T1000 (cell line): ENCODE measurements around the gene NPLOC4.
A peak's percentile ranks its signal among the peaks of the same experiment; 100 is the strongest.

Source experiments
- DNase-seq: peaks from one replicate; lab custom pipeline; 2025; ENCODE audit warnings: mixed read lengths; lab: John Stamatoyannopoulos, UW

Gene NPLOC4

DNA sequence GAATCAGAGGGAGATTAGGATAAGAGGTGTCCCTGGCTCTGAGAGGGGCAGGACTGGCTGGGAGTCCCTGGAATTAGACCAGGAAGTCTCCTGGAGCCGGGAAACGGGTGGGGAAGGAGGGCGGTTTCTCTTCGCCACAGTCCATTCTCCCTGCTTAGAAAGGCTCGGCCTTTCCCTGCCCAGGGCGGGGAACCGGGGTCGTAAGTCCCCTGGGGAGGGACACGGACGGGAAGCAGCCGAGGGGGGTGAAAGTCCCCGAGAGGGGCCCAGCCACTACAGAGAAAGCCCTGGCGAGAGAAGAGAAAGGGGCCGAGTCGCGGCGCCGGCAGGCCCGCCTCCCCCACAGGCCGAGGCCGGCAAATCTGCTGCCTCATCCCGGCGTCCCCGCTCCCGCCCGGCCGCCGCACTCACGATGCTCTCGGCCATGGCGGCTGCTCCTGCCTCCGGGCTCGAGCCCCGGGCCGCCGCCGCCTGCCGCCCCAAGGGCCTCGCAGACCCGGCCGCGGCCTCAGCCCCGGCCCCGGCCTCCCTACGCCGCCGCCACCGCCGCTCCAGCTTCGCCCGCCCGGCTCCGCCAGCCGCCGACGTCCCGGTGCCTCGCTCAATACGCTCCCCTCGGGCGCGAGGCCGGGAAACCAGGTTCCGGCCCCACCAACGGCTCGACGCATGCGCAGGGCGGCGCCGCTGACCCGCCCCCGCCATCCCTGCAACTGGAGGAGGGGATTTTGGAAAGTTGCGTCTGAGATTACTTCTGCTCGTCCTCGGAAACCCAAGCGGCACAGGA lies at the start of gene NPLOC4, which contains the start of gene TSPAN10:
TSS of gene NPLOC4 (minus strand) at position 608 of the 784 bp plus-strand sequence. CDS start at position 426, 182 bp downstream.
TSS of gene TSPAN10 (plus strand) at position 692 of the 784 bp plus-strand sequence. CDS start 5,217 bp downstream, outside the sequence.
- peak; percentile 80 for DNase-seq

DNA sequence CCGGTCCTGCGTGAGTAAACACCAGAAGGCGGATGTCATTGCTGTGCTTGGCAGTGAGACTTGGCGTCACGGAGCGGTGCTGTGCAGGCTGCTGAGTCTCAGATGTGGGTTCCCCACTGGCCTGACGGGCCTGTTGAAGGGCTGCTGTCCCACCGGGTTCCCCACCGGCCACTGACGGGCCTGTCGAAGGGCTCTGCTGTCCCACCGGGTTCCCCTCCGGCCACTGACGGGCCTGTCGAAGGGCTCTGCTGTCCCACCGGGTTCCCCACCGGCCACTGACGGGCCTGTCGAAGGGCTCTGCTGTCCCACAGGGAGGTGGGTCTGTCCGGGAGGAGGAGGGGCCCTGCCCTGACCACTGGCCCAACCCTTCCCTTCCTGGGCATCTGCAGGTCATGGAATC lies 49.7 kb upstream of the NPLOC4 start:
- DNase-seq: no peak

DNA sequence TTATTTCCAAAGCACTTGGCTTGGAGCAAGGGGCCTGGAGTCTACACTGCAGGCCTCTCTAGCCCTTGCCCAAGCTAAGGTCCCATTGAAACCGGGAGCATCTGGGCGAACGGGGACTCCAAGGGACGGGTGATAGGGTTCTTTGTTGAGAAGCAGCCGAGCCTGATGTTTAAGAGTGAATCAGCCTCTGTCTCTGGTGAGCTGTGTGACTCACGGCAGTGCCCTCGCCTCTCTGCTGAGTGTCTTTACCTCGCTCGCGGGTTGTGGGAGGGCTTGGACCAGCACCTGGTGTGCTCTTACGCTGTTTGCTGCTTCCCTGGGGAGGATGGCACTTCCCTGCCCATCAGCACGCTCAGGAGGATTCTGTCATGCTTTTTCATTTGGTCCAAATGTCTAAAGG lies 48.2 kb upstream of the NPLOC4 start:
- peak; percentile 40 for DNase-seq

DNA sequence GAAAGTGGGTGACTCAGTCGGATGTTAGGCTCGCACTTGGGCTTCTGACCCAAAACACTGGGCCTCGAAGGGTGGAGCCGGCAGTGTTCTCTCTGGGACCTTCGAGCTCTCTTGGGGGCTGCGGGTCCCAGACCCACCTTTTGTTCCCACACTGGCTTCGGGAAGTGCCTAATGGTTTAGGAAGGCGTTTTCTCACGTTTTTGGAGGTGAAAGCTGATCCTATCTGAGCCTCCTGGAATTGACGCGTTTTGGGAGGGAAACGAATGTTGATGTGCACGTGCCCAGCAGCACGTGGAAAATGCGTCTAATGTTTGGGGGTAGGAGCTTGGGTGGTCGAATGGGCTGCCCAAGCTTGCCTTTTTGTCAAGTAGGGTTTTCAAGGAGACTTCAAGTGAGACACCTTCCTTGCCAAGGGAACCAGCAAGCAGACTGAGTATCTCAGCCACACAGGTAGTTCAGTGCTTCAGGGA lies 47.6 kb upstream of the NPLOC4 start:
- no peak for DNase-seq

DNA sequence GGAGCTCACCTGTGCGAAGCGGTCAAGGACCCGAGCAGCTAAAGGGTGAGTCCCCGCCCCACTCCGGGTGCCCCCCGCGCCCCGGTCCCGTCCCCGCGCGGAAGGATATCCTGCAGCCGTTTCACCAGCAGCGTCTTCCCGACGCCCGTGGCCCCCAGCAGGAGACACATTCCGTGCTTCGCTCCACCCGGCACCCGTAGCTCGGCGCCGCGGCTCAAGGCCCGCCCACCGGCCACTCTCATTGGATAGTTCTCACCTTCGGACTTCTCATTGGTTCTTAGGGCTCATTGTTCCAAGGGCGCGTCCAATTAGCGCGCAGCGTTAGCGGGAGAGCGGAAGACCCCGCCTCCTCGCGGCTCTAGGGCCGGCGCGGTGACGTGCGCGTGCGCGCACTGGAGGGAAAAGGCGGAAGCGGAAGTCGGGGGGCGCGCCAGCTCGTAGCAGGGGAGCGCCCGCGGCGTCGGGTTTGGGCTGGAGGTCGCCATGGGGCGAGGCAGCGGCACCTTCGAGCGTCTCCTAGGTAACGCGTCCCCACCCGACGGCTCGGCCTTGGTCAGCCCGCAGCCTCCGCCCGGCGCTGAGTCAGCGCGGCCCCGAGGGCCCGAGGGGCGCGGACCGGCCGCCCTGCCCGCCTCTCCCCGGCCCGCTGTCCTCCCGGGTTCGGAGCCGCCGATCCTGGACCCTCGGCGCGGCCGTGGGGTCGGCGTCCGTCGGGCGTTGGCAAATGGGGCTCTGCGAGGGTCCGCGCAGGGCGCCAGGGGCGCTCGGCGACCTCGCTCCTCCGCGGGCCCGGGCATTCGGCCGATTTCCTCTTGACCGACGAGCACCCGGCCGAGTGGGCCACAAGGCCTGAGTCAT lies 46.9 kb upstream of the NPLOC4 start, which contains the start of the genes ARL16 and HGS:
TSS of gene ARL16 (minus strand) at position 214 of the 858 bp plus-strand sequence. CDS start at position 170, 44 bp downstream.
TSS of gene HGS (plus strand) at position 428 of the 858 bp plus-strand sequence. CDS start at position 484, 56 bp downstream.
- peak; percentile 99 for DNase-seq

DNA sequence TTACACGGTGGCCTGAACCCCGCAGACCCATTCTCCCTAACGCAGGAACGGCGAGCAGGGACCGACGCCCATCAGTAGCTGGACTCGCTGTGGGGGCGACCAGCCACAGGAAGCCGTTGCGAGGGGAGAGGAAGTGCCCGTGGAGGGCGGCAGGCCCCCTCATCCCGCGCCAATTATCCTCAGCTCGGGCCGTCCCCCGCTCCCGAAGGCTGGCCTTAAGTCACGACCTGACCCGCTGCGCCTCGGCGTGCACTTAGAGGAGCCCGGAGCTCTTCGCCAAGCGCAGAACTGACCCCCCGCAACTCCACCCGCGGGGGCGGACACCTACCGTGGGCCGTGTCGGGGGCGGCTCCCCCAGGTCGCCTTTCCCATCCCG lies 46.3 kb upstream of the NPLOC4 start:
- no peak for DNase-seq

DNA sequence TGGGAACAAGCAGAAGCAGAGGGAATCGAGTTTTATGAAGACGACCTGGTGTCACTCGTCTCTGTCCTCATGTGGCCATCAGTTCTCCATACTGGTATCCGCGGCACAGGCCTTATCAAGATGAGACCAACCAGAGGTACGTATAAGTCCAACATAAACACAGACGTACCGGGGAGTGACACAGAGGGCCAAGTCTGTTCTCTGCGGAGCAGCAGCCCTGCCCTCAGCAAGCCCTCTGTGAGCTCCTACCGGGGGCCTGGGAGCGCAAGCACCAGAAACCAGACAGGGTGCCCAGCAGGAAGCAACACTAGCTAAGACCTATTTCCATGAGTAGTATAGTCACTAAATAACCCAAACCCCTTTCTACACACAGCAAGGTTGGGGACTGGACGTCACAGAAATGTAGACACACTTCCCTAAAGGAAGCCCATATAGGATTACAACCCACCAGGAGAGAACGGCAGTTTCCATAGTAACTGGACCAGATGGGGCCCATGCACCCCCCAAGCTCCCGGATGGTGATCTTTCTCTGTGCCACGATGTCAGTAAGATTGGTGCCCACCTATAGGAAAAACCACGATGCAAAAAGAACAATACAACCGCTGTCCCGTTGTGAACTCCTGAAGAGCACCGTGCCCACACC lies 45.8 kb upstream of the NPLOC4 start:
- no peak for DNase-seq

DNA sequence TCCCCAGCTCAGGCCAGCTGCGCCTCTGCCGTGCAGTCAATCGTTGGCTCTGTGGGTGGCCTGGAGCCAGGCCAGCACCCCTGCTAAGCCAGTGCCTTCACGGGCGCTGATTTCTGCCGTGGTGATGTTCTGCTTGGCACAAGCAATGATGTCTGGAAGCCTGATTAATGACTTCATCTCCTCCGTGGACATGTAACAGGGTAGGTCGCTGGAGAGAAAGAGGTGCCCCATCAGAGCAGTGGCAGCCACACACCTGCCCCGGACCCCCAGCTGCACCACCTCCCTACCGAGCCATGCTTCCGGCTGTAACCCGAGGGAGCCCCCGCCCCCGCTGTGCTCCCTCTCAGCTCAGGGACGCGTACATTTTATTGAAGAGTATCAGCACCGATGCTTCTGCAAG lies 44.8 kb upstream of the NPLOC4 start:
- DNase-seq: no peak

DNA sequence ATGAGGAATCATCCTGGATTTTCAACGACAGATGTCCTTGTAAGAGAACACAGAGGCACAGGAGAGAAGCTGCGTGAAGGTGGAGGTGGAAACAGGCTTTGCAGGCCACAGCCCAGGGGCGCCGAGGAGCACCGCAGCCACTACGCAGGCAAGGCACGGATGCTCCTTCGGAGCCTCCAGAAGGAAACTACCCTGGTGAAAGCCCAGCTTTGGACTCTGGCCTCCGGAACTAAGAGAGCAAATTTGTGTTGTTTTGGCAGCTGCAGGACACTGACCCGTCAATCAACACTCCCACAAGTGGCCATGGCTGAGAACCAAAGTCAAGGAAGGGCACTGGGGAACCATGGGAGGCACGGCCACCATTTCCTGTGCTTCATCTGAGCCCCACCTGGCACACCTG lies 43.2 kb upstream of the NPLOC4 start:
- DNase-seq: no peak

DNA sequence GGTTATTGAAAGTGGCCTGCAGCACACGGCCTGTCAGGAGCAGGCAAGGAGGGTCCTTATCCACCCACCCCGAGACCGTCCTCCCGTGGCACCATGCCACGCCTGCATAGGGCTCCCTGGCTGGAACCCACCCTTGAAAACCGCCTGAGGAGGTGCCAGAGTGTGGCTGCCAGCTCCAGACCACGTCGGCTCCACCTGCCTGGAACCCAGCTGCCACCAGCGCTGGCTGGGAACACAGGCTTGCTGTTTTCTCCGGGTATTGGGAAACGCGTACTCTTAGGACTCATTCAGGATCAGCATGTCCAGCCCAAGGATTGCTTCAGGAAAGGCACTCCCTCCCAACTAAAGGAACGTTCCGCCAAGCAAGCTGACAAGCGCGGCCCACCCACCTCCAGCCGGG lies 40.0 kb upstream of the NPLOC4 start:
- DNase-seq: no peak

DNA sequence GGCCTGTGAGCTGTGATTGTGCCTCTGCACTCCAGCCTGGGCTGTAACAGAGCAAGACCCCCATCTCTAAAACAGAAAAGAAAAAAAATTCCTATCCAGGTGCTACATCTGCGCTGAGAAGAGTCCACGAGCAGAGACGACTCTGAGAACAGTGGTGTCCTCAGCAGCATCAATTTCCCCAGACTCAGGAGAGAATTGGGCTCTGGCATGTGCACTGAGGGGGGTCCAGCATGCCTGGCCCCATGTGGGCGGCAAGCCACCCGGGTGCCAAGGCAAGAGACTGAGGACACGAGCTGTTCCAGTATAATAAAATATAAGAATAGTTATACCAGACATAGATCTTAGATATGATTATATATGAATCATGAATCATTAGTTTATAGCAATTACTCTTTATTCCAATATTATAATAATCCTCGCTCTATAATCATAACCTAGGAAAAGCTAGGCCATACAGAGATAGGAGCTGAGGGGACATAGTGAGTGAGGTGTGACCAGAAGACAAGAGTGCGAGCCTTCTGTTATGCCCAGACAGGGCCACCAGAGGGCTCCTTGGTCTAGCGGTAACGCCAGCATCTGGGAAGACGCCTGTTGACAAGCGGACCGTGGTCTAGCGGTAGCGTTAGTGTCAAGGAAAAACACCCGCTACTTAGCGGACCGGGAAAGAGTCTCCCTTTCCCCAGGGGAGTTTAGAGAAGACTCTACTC lies 38.8 kb upstream of the NPLOC4 start:
- DNase-seq: peak; percentile 34

DNA sequence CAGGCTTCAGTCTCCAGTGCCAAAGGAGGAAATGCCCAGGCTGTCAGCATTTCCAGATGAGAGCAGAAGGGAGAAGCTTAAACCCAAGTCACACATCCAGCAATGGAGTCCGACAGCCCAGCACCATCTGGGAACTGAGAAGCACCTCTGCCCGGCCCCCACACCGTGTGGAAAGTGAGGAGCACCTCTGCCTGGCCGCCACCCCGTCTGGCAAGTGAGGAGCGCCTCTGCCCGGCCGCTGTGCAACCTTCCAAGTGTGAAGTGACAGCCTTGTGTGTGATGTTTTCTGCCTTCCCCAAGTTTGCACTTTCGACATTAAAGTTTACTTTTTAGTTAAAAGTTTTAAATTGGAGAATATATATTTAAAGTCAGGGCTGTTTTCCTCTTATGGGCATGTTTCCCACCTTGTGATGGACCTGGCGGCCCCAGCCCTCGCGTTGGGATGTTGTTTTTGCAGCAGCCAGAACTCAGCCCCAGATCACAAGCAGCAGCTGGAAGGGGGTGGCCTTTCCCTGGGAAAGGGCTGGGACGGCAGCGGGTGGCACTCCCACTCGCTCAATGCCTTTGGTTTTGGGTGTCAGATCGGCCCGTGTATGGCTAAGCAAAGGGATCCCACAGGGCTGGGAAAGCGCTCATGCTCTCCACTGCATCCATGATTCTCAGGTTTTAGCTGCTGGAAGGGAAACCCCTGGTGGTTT lies 36.8 kb upstream of the NPLOC4 start:
- no peak for DNase-seq

DNA sequence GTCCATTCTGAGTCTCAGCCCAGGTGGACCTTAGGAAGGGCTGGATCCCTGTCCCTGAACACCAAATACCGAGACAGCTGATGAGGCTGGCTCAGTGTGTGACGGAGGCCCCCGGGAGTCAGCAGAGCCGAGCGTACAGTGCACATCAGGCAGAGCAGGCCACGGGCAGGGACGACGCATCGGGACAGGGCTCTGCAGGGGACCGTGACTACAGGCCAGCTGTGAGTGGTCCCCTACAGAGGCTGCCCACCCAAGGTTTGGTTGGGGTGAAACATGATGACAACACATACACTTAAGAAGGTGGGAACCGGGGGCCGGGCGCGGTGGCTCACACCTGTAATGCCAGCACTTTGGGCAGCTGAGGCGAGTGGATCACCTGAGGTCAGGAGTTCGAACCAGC lies 36.0 kb upstream of the NPLOC4 start:
- DNase-seq: no peak

DNA sequence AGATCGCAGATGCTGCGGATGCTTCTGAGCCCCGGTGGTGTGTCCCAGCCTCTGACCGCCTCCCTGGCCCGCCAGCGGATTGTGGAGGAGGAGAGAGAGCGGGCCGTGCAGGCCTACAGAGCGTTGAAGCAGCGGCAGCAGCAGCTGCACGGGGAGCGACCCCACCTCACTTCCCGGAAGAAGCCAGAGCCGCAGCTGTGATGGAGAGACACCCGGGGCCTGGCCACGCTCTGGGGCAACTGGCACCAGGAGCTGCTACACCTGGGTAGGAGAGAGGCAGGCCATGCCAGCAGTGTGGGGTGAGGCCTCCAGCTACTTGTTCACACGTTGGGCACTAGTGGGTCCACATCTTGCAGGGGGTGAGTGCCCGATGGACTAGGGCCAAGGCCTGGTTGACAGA lies 35.6 kb upstream of the NPLOC4 start:
- no peak for DNase-seq

DNA sequence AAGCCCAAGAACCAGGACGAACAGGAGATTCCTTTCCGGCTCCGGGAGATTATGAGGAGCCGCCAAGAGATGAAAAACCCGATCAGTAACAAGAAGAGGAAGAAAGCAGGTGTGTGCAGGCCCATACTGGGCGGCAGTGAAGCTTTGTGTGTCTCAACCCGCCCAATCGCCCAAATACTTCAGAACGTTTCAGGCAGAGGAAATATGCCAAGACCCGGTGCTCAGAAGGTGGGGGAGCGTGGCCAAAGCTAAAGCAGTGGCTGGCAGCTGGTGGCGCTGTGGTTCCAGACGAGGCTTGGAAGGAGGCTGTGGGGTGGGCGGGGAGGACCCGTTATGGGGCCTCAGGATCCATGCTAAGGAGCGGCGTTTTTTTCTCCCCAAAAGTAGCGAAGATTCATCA lies 30.8 kb upstream of the NPLOC4 start:
- no peak for DNase-seq

DNA sequence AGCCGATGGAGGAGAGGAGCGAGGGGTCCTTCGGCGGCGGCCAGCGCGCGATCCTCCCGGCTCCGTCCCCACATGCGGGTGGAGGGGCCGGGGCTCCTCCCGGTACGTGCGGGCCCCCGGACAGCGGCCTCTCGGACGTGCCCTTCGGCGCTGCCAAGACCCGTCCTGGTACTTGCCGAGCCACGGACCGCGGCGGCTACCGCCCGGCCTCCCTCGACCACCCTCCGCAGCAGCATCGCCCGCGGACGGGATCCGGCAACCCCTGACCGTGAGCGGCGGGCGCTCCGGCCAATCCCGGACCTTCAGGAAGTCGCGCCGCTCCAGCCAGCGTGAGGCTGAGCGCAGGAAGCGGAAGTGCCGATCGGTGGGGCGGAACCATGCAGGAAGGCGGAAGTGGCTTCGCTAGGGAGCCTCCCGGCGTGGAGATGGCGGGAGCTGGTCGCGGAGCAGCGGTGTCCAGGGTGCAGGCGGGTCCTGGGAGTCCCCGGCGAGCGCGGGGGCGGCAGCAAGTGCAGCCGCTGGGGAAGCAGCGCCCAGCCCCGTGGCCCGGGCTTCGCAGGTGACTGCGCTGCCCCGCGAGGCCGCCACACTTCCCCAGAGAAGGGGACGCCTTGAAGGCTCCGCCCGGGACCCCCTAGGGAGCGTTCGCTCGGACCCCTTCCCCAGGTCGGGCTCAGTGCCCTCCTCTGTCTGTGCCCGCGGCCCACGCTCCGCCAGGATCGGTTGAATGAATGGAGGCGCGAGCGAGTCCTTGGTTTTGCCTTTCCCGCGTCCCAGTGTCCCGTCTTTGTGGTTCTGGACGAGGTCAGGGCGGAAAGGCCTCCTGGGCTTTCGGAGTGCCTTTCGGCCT lies 29.7 kb upstream of the NPLOC4 start, which contains the start of the genes CCDC137 and OXLD1:
TSS of gene CCDC137 (plus strand) at position 396 of the 850 bp plus-strand sequence. CDS start at position 426, 30 bp downstream.
TSS of gene OXLD1 (minus strand) at position 264 of the 850 bp plus-strand sequence. CDS start at position 236, 28 bp downstream.
- peak; percentile 93 for DNase-seq

DNA sequence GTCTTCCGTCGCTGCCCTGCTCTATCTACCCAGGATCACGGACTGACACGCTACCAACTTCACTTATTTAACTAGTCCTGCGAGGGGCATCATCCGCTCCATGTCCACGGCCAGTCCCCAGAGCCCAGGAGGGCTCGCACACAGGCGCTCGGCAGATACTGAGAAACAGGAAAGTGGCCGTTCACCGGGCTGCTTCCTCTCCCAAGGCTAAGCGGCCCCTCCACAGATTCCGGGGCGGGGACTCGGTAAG lies 29.1 kb upstream of the NPLOC4 start:
- DNase-seq: no peak

DNA sequence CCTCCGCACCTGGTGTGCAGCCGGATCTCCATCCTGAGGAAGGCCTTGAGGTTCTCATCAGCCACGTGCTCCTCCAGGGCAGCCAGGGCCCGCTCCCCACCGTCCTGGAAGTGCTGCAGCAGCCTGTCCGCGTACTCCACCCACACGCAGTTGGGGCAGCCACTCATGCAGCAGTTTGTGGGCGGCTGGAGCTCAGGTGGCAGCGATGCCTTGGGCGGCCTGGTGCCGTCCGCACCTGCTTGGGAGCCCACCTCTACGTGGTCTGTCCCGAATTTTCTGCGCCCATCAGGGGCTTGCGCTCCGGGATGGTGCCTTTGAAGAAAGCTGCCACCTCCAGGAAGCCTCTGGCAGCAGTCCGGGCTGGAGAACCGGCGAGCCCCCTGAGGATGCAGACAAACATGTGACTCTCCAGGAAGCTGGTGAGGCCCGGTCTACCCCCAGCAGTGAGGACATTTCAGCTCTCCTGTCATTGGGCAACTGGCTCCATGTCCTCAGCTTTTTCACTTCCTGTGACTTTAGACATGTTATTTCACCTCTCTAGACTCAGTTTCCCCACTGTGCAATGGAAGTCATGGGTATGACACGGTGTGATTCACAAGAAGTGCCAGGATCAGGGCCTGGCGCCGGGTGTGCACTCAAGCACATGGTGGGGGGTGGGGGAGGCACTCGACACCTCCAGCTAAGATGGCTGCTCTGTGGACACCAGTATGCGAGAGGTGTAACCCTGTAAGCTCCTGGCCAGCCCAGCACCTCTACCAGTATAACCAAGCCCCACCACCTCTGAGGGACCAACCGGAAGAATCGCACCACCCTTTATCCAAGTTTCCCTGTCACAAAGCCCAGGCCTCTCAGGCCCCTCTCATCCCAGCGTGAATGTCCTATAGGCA lies 28.5 kb upstream of the NPLOC4 start:
- no peak for DNase-seq

DNA sequence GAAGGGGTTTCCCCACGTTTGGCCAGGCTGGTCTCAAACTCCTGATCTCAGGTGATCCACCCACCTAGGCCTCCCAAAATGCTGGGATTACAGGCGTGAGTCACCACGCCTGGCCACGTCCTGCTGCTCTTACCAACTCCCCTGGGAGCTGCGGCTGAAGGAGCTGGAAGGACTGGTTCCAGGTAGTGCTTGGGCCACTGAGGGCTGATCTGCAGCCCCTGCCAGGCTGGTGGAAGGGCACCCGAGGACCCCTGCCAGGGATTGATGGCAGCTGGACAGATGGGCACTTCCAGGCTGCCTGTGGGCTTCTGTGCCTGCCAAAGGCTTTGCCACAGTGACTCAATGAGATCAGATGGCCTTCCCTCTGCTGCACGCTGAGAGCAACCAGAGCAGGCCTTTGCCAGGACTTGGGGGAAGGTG lies 27.1 kb upstream of the NPLOC4 start:
- DNase-seq: no peak
